DMS79 (cell line): ENCODE results near the gene HMMR.
"Not testable (repeated sequence)": the region's sequence is repeated elsewhere in the genome, so short reads cannot be mapped to it uniquely, and the experiment has no call there.

ENCODE experiments used
- DNase-seq: peaks from one replicate; lab custom pipeline; 2025; lab: John Stamatoyannopoulos, UW

The HMMR gene, protein sequence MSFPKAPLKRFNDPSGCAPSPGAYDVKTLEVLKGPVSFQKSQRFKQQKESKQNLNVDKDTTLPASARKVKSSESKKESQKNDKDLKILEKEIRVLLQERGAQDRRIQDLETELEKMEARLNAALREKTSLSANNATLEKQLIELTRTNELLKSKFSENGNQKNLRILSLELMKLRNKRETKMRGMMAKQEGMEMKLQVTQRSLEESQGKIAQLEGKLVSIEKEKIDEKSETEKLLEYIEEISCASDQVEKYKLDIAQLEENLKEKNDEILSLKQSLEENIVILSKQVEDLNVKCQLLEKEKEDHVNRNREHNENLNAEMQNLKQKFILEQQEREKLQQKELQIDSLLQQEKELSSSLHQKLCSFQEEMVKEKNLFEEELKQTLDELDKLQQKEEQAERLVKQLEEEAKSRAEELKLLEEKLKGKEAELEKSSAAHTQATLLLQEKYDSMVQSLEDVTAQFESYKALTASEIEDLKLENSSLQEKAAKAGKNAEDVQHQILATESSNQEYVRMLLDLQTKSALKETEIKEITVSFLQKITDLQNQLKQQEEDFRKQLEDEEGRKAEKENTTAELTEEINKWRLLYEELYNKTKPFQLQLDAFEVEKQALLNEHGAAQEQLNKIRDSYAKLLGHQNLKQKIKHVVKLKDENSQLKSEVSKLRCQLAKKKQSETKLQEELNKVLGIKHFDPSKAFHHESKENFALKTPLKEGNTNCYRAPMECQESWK

GRCh38 chr5:163460562-163461171, at the start of gene HMMR:
HMMR (plus strand) TSS chr5:163460632; CDS start chr5:163460693, 61 bp downstream.
- DNase-seq, result peak; percentile 36

DNA sequence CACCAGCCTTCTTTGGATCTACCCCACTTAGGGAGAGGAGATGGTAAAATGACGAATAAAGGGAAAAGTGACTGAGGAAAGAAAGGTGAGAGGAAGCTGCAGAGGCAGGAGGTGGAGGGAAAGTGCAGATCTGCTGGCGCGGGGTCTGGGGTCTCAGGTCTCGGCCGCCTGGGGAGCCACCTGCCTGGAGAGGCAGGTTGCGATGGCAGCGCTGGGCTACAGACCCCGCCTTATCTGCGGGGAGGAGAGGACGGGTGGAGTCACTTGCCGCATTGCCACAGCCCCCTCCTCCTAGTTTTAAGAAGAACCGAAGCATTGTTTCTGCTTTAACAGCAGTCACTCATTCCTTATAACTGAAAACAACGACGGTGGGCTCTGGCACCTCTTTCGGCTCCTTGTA, 44.8 kb upstream of the HMMR start:
- DNase-seq, result not testable (repeated sequence)

GRCh38 chr5:163424836-163425235, 35.6 kb upstream of the HMMR start:
- no peak for DNase-seq

GRCh38 chr5:163426128-163426527, 34.3 kb upstream of the HMMR start:
- DNase-seq, result not testable (repeated sequence)

DNA sequence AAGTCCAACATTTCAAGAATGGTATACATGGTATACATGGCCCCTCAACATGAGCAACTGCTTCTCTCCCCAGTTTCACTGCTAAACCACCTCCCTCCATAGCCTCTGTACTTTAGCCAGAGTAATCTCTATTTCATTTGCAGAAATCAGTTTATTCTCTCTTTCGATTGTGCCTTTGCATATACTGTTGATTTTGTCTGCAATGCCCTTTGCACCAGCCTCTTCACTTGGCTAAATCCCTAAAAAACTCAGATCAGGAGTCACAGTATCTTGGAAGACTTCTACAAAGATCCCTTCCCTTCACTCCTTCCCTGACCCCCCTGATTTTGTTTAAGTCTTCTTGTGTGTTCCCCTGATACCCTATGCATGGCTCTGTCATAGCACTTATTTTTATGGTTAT, 27.9 kb upstream of the HMMR start:
- no peak for DNase-seq

DNA sequence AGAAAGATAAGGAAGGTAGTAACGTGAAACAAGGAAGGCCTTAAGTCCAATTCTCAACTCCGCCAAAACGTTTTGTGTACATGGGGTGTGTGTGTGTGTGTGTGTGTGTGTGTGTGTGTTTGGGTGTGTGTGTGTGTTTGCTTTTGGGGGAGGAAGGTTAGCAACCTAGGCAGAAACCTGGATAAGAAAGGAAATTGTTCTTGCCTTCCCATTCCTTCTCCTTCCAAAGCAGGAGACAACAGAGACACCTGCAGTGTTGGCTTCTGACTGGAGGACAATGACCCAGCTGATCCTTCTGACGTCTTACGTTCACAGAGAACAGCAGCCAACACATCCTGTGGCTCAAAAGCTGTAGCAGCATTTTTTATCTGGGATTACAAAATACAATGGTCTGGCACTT, 27.2 kb upstream of the HMMR start:
- DNase-seq, result no peak

DNA sequence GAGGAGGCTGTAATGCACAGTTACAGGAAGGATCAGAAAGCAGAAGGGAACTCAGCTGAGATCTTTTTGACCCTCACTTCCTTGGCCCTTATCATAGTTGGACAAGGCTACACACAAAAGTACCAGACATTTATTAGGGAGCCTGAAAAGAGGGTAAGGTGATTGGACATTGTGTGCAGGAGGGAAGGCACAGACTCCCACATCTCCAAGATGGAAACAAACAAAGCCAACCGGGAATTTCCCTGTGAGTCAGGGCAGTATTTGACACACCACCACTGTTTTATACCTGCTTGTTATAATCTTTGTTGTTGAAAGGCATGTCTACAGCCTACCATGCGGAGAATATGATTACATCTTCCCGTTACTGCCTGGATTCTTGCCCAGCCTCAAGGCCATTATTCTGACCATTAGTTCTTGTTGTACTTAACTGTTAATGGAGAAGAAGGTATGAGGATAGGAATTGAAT, 26.0 kb upstream of the HMMR start:
- DNase-seq, result no peak

DNA sequence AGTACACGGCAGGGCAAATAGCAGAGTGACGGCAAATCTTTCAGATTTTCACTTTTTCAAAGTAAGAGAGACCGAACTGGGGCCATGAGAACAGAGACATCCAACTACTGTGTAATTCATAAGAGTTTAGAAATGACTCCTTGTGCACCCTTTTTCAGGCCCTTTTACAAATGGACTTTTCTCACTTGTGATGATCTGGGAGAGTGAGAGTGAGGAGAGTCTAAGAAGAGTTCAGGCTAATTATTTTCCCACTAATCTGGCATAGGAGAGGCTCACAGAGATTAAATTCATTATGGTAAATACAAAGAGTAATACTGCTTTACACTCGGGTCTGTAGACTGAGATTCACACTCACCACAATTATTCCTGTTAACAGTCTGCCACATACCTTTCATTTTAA, 23.9 kb upstream of the HMMR start:
- no peak for DNase-seq

DNA sequence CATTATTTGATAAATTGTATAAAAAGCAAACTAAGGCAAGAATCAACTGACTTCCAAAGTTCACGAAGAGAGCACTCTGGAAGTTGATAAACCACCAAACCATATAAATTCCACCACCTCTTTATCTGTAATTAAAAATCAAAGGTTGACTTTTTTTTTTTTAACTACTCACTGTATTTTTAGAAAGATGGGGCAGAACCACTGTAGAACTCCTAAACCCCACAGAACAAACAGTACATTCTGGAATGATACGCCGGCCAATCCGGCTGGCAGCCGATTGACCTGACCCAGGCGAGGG, 23.5 kb upstream of the HMMR start:
- DNase-seq, result no peak

- peak; percentile 75 for DNase-seq
Measured at GRCh38 chr5:163437309-163438182, 22.9 kb upstream of the HMMR start, which contains the start of gene CCNG1. CCNG1 (plus strand) TSS chr5:163437595; CDS start chr5:163439257, 1,662 bp downstream.

DNA sequence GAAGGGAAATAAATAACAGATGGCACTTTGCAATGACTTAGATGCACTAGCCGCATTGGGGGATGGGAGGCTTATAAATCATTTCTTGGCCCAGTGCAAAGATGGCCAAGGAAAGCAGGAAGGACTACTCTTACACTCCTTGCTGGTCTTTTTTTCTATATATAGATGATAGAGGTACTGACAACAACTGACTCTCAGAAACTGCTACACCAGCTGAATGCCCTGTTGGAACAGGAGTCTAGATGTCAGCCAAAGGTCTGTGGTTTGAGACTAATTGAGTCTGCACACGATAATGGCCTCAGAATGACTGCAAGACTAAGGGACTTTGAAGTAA, 21.4 kb upstream of the HMMR start:
- DNase-seq, result no peak

DNA sequence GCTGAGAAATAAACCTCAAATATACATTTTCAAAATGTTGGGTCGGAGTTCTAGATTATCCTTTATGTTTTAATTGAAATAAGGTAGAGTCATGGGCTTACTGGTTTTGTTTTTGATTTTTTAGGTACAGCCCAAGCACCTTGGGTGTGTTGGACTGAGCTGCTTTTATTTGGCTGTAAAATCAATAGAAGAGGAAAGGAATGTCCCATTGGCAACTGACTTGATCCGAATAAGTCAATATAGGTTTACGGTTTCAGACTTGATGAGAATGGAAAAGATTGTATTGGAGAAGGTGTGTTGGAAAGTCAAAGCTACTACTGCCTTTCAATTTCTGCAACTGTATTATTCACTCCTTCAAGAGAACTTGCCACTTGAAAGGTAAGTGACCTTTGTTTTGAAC, 19.5 kb upstream of the HMMR start:
- DNase-seq, result no peak

- no peak for DNase-seq
Measured at GRCh38 chr5:163444526-163444925, 15.9 kb upstream of the HMMR start.

DNA sequence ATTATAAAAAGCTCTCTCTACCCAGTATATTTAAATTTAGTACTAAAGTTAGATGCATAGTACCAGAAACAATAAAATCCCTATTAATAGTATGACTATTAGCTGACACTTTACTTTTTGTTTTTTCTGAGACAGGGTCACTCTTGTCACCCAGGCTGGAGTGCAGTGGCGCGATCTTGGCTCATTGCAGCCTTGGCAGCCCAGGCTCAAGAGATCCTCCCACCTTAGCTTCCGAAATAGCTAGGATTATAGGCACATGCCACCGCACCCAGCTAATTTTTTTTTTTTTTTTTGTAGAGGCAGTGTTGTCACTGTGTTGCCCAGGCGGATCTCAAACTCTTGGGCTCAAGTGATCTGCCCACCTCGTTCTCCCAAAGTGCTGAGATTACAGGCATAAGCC, 15.1 kb upstream of the HMMR start:
- DNase-seq, result no peak

DNA sequence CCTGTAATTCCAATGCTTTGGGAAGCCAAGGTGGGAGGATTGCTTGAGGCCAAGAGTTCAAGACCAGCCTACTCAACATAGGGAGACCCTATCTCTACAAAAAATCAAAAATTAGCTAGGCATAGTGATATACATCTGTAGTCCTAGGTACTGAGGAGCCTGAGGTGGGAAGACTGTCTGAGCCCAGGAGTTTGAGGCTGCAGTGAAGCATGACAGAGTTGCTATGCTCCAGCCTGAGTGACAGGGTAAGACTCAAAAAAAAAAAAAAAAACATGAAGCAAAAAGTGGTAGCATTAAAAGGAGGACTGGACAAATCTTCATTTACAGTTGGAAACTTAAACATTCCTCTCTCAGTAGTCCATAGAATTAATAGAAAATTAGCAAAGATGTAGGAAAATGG, 13.2 kb upstream of the HMMR start:
- no peak for DNase-seq

DNA sequence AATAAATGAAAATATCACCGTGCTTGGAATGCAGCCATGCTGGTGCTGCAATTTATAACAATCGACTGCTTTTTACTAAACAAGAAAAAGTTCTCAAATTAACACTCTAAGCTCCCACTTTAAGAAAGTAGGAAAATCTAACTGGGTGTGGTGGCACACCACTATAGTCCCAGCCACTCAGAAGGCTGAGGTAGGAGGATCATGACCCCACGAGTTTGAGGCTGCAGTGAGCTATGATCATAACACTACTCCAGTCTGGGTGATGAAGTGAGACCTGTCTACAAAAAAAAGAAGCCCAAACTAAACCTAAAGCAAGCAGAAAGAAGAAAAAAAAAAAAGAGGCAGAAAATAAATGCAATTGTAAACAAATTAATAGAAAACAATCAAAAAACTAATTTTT, 12.6 kb upstream of the HMMR start:
- no peak for DNase-seq

GRCh38 chr5:163448491-163448890, 11.9 kb upstream of the HMMR start:
- DNase-seq, result no peak

GRCh38 chr5:163451489-163451888, 8.9 kb upstream of the HMMR start:
- DNase-seq, result no peak

GRCh38 chr5:163453705-163454104, 6.7 kb upstream of the HMMR start:
- no peak for DNase-seq

DNA sequence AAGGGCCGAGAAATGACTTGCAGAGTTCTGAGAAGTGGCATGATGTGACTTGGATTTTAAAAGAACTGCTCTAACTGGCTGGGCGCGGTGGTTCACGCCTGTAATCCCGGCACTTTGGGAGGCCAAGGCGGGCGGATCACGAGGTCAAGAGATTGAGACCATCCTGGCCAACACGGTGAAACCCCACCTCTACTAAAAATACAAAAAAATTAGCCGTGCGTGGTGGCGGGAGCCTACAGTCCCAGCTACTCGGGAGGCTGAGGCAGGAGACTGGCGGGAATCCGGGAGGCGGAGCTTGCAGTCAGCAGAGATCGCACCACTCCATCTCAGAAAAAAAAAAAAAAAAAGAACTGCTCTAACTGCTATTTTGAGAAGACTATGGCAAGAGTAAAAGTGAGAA, 5.0 kb upstream of the HMMR start:
- not testable (repeated sequence) for DNase-seq

DNA sequence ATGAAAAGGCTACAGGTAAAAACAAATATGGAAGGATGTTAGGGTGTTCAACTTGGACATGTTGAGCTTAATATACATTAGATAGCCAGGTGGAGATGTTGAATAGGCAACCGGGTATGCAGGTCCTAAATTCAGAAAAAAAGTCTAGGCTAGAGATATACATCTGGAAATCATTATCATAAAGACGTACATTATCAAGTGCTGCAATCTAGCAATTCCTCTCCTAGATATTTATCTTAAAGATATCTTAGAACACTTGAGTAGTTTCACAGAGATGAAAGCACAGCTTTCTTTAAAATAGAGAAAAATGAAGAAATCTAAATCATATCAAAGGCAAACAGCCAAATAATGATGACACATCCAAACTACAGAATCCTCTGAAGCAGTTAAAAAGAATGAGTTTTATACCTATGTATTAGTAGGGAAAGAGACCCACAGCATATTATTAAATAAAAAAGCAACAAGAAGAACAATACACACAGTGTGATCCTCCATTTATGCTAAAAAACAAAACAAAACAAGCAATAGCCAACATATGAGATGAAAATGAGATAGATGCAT, 4.3 kb upstream of the HMMR start:
- DNase-seq, result no peak

- DNase-seq, result no peak
Measured at GRCh38 chr5:163456840-163457239, 3.6 kb upstream of the HMMR start.
